ENCODE measurements around the gene NAAA. TPM values are rescaled to one million over a fixed set of nuclear protein-coding genes. Genes with fewer than 3 reads are reported as not detected.

NAAA gene
- total and polyA plus RNA-seq, 2 of the 13 experiments (the other 11 are each of a cell fraction or from before 2014, with no cell fraction given), result 22.4 to 24.6 TPM

DNA sequence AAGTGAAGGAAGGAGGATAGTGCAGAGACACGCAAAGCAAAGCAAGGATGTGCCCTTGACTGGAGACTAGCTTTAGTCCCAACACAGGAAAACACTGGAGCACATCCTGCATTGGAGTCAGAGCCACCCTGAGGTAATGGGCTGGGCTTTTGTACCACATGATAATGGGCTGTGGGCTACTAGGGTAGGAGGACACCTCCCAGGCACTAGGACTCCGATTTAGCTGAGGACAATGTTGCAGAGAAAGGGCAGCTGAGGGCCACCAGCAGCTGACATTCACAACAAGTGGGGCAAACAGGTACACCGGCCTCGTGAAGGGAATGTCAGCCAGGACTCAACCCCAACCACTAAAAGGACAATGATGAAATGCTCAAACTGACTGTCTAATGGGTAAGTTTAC, 39.8 kb upstream of the NAAA start:
- WGBS (ENCODE audit: low lambda C conversion rate), result 94% methylated on average over 4 of the region's 4 CpGs

More for the DNA sequence above, 39.8 kb upstream of the NAAA start:
- Histone ChIP-seq H3K4me3 (replicated peaks in 1 of 3; ENCODE audit: insufficient read depth in 1 of 3, low read depth in 2 of 3, low read length in 3 of 3) (no peak overlapping the region), H3K27me3 (ENCODE audit: control insufficient read depth in 1 of 2, insufficient read depth in 2 of 2, low read length in 2 of 2) (no peaks in the 10 kb centered on the region), H4K20me1 (ENCODE audit: insufficient read depth, low read length) (peaks cover 6% of the 10 kb centered on the region), H3K9ac (ENCODE audit: insufficient read depth, low read depth, low read length) (no peak overlapping the region), H3K36me3 (replicated peaks in 1 of 2; ENCODE audit: control insufficient read depth in 1 of 2, insufficient read depth in 2 of 2, low read length in 2 of 2) (peaks cover 20 to 50% of the 10 kb centered on the region in 2 experiments), H3K4me2 (ENCODE audit: low read depth, low read length) (no peak overlapping the region), H3K27ac (ENCODE audit: extremely low read length, insufficient read depth, low read length) (no peak overlapping the region), H2AFZ (ENCODE audit: low read length) (no peak overlapping the region), H3K79me2 (ENCODE audit: insufficient read depth, low read length) (peaks cover 14% of the 10 kb centered on the region), H3K9me3 (ENCODE audit: low read length) (no peaks in the 10 kb centered on the region), H3K4me1 (ENCODE audit: insufficient read depth, low read length) (no peaks in the 10 kb centered on the region)
- ChIA-PET POLR2A (no interaction called here), CTCF (ENCODE audit: low intra/inter-chr PET ratio, low total read pairs) (no interaction called here)
- intact Hi-C loops (cut with micrococcal nuclease; ENCODE audit: unreplicated experiment) (no loop called here), in situ Hi-C loops (cut with HindIII; ENCODE audit: extremely low pct_ligation_motif_present, low pct_unique_long_range_greater_than_20kb) (no loop called here)
- no TSS peak for BruUV-seq (replicated peaks)
- no peak for TF ChIP-seq GATAD1 (CRISPR knock-in tag; IDR thresholded peaks at IDR 0.05)
- TF ChIP-seq, protein P1, sequence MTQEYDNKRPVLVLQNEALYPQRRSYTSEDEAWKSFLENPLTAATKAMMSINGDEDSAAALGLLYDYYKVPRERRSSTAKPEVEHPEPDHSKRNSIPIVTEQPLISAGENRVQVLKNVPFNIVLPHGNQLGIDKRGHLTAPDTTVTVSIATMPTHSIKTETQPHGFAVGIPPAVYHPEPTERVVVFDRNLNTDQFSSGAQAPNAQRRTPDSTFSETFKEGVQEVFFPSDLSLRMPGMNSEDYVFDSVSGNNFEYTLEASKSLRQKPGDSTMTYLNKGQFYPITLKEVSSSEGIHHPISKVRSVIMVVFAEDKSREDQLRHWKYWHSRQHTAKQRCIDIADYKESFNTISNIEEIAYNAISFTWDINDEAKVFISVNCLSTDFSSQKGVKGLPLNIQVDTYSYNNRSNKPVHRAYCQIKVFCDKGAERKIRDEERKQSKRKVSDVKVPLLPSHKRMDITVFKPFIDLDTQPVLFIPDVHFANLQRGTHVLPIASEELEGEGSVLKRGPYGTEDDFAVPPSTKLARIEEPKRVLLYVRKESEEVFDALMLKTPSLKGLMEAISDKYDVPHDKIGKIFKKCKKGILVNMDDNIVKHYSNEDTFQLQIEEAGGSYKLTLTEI (CRISPR knock-in tag; conservative IDR thresholded peaks at IDR 0.05), result no peak
- no peak for TF ChIP-seq MAF1 (CRISPR knock-in tag; IDR thresholded peaks at IDR 0.05; ENCODE audit: borderline replicate concordance)
- no peak for TF ChIP-seq RBFOX2 (IDR thresholded peaks at IDR 0.05; ENCODE audit: low read depth, low read length)
- TF ChIP-seq TAF1 (CRISPR knock-in tag; IDR thresholded peaks at IDR 0.05), result no peak
- no peak for TF ChIP-seq ATF1 (CRISPR knock-in tag; IDR thresholded peaks at IDR 0.05)
- TF ChIP-seq, protein P2, sequence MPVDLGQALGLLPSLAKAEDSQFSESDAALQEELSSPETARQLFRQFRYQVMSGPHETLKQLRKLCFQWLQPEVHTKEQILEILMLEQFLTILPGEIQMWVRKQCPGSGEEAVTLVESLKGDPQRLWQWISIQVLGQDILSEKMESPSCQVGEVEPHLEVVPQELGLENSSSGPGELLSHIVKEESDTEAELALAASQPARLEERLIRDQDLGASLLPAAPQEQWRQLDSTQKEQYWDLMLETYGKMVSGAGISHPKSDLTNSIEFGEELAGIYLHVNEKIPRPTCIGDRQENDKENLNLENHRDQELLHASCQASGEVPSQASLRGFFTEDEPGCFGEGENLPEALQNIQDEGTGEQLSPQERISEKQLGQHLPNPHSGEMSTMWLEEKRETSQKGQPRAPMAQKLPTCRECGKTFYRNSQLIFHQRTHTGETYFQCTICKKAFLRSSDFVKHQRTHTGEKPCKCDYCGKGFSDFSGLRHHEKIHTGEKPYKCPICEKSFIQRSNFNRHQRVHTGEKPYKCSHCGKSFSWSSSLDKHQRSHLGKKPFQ (CRISPR knock-in tag; IDR thresholded peaks at IDR 0.05; ENCODE audit: insufficient replicate concordance), result no peak
- TF ChIP-seq NCOR1 (IDR thresholded peaks at IDR 0.05; ENCODE audit: borderline replicate concordance, low read length), result no peak
- TF ChIP-seq ZKSCAN1 (IDR thresholded peaks at IDR 0.05; ENCODE audit: low read length), result no peak
- TF ChIP-seq, protein P3, sequence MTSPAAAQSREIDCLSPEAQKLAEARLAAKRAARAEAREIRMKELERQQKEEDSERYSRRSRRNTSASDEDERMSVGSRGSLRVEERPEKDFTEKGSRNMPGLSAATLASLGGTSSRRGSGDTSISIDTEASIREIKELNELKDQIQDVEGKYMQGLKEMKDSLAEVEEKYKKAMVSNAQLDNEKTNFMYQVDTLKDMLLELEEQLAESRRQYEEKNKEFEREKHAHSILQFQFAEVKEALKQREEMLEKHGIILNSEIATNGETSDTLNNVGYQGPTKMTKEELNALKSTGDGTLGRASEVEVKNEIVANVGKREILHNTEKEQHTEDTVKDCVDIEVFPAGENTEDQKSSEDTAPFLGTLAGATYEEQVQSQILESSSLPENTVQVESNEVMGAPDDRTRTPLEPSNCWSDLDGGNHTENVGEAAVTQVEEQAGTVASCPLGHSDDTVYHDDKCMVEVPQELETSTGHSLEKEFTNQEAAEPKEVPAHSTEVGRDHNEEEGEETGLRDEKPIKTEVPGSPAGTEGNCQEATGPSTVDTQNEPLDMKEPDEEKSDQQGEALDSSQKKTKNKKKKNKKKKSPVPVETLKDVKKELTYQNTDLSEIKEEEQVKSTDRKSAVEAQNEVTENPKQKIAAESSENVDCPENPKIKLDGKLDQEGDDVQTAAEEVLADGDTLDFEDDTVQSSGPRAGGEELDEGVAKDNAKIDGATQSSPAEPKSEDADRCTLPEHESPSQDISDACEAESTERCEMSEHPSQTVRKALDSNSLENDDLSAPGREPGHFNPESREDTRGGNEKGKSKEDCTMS (CRISPR knock-in tag; conservative IDR thresholded peaks at IDR 0.05), result no peak
- TF ChIP-seq ZNF24 (IDR thresholded peaks at IDR 0.05), result no peak
- TF ChIP-seq ZNF703 (CRISPR knock-in tag; IDR thresholded peaks at IDR 0.05; ENCODE audit: borderline replicate concordance), result no peak
- no peak for TF ChIP-seq SALL2 (CRISPR knock-in tag; IDR thresholded peaks at IDR 0.05)
- no peak for TF ChIP-seq RFXANK (CRISPR knock-in tag; IDR thresholded peaks at IDR 0.05)
- TF ChIP-seq, protein P4, sequence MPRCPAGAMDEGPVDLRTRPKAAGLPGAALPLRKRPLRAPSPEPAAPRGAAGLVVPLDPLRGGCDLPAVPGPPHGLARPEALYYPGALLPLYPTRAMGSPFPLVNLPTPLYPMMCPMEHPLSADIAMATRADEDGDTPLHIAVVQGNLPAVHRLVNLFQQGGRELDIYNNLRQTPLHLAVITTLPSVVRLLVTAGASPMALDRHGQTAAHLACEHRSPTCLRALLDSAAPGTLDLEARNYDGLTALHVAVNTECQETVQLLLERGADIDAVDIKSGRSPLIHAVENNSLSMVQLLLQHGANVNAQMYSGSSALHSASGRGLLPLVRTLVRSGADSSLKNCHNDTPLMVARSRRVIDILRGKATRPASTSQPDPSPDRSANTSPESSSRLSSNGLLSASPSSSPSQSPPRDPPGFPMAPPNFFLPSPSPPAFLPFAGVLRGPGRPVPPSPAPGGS (CRISPR knock-in tag; IDR thresholded peaks at IDR 0.05), result no peak
- TF ChIP-seq ISX (CRISPR knock-in tag; conservative IDR thresholded peaks at IDR 0.05), result no peak
- TF ChIP-seq ZNF121 (CRISPR knock-in tag; IDR thresholded peaks at IDR 0.05), result no peak
- TF ChIP-seq RAD21 (CRISPR knock-in tag; IDR thresholded peaks at IDR 0.05), result no peak
- no peak for ATAC-seq
- FAIRE-seq, result no peak
- DNase-seq (ENCODE audit: low spot score), result no peak

Measured in HepG2 (cell line).